ENCODE results near the gene C10orf105.

C10orf105 gene

DNA sequence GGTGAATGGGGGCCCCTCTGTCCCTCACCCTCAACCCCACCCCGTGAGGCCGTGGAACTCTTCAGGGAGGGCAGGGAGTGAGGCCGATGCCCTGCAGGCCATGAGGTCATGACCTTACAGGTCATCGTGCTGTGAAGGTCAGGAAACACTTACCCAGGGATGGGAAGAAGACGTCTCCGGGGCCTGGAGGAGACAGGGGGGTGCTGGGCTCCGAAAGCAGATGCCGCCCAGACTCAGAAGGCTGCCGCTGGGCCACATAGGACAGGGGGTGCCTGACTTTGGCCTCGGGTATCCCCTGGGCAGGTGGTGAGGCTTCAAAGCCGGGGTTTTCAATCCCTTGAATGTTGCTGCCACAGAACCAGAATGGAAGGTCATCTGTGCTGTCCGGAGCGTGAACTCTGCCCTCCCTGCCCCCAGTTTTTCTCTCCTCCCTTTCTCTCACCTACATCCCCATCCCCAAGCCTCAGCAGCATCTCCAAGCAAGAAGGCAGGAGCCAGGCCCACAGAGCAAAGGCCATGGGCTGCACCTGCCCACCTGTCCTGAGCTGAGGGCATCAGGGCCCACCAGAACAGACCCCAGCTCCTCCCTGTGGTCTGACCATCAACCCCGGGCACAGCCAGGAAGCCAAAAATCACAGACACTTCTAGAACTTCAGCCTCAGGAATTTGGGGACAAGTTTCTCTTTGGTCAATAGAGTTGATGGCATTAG is 32.1 kb upstream of the C10orf105 start:
- no peak for DNase-seq (ENCODE audit: low spot score)

DNA sequence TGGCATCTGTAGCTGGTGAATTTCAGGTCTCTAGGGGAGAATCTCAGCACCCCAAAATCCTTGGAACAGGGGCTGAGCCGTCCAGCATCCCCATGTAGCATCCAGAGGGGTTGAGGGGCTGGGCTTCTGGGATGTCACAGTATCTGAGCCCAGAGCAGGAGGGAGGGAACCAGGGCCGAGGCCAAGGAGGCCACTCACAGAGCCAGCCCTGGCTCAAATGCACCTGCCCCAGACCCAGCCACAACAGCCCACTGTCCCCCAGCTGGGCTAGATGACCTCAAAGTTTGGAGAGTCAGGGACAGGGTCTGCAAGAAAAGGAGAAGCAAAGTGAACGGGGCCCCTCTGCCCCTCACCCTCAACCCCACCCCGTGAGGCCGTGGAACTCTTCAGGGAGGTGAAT is 31.4 kb upstream of the C10orf105 start:
- no peak for DNase-seq (ENCODE audit: low spot score)

DNA sequence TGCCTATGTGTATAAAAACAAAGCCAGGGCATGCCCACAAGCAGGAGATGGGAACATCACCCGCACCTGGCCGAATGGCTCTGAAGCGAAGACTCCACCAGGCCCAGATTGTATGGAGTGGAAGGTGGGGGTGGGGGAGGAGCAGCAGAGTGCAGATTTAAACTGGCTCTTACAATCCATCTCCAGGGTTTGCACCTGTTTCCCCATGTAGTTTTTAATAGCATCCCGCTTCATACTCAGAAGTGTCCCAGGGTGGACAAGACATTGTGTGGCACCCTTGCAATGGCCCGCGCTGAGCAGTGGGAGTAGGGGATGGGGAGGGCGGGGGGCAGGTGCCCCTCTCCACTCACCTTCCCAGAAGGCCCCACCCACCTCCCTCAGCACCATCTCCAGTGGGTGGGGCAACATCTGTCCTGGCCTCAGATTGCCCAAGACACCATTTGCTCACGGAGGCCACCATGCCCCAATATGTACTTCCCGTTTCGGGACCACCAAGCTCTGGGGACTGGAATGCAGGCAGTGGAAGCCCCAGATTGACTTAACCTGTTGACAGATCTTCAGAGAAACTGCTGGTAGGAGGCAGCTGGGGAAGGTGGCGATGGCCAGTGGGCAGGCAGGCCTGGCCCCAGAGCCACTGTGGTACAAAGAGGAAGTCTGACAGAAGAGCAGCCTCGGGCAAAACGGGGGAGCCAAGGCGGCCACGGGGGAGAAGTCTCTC is 30.7 kb upstream of the C10orf105 start:
- no peak for DNase-seq (ENCODE audit: low spot score)

DNA sequence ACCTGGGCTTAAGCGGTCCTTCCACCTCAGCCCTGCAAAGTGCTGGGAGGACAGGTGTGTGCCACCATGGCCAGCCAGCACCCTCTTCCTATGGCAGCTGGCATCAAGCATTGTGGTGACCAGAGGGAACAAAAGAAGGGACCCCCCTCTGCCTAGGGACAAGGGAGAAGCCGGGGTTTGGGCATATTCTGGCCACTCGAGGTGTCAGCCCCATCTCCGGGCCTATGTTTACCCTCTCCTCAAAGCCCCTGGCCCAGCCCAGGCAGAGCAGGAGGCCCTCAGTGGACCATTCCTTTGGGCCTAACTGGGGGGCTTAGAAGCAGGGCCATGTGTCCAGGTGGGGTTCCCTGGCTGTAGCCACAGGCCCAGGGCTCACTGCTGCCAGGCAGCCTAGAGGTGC is 29.8 kb upstream of the C10orf105 start:
- DNase-seq (ENCODE audit: low spot score): no peak

DNA sequence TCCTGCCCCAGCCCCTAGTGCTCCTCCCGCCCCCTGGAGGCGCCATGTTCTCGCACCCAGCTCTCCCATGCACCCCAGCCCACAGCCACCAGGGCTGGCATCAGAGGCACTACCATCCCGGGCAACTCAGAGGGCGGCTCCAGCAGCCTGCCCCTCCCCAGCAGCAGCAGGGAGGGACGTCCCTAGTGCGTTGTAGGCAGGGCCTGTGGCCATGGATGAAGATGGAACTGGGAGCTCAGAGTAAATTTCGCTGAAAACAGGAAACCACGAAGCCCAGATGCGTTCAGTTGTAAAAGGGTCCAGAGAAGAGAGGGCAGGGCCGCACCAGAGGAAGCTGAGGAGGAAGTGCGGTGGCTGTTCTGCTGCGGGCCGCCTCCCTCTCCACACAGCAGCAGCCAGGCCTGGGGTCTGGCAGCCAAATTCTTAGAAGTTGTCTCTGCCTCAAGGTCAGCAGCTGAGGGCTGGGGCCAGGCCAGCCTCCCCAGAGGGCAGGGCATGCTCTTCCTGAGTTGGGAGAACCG is 29.2 kb upstream of the C10orf105 start:
- DNase-seq (ENCODE audit: low spot score): no peak

DNA sequence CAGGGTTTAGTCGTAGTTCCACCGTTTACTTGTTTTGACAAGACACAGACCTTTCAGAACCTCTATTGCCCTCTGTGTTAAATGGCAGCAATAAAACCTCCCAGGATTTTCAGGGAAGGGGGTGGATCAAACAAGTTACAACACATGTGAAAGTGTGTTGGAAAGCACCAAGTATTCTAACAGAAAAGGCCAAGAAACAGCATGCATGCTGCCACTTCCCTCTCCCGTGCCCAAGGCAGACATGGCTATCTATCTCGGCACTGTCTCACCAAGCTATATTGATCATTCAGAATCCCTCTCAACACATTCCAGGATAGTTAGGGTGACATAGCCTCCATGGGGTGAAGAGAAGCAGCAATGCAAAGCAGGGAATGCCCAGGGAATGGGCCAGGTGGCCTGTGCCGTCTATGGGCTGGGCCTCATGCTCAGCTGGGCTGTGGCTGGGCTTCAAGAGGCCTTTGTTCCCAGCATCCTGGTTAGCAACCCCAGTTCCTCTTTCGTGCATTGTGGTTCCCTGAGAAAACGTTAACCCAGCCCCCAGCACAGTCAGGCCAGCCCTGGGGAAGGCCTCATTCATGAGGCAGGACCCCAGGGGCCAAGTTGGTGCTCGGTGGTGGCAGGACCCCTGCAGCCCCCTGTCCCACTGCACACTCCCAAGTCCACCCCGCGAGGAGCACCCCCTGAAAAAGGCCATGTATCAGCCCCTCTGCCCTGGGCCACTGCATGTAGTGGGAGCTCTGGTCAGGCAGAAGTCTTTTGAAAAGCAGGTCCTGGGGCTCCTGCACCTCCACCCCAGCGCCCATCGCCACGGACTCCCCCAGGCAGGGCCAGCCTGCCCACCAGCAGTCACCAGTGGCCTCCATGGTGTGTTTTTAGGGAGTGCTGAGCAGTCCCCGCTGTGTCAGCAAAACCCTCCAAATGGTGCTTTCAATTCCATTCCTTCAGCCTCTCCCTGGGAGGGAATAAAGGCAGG is 28.3 kb upstream of the C10orf105 start:
- no peak for DNase-seq (ENCODE audit: low spot score)

DNA sequence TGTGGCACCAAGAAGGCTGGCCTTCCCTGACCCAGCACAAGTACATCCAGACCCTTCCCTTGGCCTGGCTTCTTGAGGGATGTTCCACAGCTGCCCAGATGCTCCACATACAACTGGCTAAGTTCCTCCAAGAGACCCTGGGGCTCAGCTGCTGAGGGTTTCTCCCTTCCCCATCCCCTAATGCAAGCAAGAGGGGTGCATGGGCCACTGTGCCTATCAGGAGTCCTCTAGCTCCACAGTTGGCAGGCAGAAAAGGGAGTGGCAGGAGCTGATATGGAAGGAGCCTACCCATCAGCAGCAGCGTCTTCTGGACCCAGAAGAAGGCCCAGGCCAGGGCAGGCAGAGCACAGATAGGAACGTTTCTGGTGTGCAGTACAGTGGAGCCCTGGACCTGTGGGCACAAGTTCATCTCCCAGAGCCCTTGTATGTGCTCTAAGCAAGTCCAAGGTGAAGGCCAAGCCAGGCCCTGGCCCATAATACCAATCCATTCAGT is 27.5 kb upstream of the C10orf105 start:
- DNase-seq (ENCODE audit: low spot score): no peak

DNA sequence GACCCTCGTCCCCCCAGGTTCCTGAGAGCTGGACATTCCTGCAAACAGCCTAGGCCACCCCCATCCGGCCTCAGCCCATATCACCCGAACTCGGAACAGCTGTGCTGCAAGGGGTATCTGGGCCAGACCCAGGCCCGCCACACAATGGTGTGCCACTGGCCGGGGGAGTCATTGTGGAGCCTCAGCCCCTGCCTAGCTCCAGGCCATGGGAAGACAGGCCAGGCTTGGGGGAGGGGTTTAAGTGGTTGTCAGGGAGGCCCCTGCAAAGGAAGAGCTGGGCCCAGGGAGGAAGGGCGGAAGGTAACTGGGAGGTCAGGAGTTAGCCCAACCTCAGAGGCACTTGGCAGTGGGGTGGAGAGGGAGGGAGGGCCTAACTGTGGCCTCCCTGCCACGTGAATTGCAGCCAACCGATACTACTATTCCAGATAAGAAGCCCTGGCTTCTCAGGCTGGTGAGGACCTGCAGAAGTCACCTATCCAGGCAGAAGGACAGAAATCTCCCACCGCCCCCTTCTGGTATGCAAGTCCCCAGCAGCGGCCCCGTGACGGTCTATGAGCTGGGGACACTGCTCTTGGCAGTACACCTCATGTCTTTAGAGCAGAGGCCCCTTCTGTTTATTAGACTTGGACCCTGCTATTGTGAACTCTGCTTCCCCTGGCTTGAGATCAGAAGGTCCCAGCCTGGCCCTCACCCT is 26.9 kb upstream of the C10orf105 start:
- DNase-seq (ENCODE audit: low spot score): no peak

DNA sequence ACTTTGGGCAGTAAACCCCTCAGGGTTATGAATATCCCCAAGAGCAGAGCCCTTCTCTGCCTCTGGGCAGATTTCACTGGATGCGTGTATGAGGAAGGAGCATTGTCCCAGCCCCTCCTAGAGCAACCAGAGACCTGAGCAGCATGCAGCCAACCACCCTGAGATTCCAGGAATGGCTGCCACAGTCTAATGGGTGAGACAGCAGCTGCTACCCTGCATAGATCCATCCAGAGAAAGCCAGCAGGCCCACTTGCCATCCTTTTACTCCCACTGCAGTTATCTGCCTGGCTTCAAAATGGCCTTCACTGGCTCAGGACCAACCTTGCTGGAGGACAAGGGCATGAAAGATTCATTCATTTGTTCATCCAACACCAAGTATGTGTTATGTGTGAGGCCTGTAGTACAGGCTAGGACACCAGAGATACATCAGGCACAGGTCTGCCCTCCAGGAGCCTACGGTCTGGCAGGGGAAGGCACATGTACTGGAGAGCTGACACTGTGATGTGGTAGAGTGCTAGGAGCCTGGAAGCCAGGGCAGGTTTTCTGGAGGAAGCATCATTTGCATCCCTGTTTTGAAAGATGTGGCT is 26.2 kb upstream of the C10orf105 start:
- DNase-seq (ENCODE audit: low spot score): no peak

DNA sequence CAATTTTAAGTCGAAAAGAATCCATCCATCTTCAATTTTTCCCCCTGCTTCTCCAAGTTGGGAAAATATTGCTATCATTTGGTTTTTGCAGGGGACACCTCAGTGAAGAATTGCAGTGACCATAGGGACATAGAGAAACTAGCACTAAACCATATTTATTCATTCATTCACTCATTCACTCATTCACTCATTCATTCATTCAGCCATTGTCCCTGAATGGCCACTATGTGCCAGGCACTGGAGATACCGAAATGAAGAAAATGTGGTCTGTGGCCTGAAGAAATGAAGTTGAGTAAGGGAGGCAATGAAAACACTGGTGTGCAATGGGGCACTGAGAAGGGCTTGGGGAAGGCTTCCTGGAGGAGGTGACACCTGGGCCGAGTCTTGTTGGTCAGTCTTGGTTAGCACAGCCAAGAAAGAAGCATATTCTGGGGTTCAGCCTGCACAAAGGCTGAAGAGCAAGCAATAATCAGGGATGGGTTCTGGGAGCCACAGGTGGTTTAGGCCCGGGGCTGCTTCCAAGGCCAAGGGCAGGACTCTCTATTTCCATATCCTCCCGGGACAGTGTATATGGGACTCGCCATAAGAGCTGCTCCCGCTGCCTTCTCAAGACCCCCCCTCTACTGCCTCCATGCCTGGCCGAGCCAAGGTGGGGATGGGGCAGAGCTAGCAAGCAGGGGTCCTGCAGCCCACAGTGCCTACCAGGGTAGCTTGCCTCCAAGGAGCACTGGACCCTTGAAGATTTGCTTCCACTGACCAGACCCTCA is 25.5 kb upstream of the C10orf105 start:
- no peak for DNase-seq (ENCODE audit: low spot score)

DNA sequence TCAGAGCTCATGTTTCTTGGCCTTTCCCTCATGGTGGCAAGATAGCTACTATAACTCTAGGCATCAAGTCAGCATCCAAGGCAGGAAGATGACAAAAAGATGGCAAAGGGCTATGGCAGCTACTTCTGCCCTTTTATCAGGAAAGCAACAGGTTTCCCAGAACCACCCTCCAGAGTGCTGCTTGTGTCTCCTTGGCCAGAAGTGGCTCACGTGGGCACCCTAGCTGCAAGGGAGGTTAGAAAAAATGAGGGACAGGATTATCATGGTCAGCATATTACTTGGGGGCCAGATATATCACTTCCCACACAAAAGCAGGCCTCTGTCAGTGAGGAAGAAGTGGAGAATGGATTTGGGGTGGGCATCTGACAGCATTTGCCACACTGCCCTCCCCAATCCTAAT is 24.3 kb upstream of the C10orf105 start:
- no peak for DNase-seq (ENCODE audit: low spot score)

DNA sequence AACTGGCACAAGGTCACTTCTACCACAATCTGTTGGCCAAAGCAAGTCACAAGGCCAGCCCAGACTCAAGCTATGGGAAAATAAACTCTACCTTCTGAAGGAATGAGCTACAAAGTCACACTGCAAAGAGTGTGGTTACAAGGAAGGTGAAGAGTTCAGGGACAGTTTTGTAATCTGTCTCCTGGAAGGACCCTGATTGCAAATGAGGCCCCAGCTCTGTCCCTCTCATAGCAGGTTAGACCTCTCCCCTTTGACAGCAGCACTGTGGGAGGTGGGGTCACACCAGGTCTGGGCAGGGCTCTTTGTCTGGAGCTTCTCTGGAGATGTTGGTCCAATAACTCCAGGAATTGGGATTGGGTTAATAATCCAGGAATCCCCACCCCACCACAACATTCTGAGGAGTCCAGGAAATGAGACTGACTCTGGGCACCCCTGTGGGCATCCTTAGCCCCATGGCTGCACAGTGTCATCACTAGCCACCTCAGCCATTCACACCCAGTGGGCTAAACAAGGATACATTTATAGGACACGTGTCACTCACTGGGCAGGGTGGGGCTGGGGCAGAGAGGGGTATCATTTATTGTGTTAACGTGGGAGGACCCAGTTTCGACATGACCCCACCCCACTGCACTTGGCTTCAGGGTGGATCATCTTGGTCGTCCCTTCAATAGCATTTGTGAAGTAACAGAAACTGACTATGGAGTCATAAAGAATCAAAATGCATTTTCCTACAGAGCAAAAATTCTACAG is 23.7 kb upstream of the C10orf105 start:
- DNase-seq (ENCODE audit: low spot score): no peak

DNA sequence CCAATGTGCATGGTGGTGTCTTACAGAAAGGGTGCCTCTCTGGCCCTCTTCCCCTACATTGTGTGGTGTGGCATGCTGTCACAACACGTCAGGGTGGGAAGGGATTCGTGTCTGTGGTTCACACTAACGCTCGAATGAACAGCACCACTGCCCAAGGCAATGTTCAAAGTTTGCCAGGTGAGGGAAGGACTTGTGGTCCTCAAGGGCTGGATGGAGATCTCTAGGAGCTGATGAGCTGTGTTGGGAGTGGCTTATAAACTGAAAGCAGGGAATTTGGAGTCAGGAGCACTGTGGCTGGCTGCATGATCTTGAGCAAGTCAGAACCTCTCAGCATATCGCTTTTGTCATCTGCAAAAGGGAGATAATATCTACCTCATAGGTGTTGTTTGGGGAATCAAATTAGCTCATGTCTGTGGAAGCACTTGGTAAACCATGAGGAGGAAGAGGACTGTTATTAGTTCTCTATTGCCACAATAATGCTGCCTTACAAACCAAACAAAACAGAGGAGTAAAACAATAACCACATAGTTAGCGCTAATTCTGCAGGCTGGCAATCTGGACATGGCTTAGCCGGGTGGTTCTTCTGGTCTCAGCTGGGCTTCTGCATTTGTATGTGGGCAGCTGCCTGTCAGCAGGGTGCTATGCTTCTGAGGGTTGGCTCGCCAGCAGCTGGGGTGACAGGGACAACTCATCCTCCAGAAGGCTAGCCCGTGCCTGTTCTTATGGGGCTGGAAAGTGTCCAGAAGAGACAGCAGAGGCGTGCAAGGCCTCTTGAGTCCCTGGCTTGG is 22.9 kb upstream of the C10orf105 start:
- no peak for DNase-seq (ENCODE audit: low spot score)

DNA sequence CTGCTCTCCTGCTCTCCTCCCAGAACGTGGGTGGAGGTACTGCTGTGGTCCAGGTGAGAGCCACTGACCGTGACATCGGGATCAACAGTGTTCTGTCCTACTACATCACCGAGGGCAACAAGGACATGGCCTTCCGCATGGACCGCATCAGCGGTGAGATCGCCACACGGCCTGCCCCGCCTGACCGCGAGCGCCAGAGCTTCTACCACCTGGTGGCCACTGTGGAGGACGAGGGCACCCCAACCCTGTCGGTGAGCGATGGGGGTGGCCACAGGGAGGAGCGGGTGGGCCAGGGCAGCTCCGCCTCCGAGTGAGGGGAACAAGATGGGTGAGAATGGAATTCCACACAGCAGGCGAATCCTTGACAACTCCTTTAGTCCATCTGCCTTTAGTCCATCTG is 22.1 kb upstream of the C10orf105 start:
- DNase-seq (ENCODE audit: low spot score): no peak

DNA sequence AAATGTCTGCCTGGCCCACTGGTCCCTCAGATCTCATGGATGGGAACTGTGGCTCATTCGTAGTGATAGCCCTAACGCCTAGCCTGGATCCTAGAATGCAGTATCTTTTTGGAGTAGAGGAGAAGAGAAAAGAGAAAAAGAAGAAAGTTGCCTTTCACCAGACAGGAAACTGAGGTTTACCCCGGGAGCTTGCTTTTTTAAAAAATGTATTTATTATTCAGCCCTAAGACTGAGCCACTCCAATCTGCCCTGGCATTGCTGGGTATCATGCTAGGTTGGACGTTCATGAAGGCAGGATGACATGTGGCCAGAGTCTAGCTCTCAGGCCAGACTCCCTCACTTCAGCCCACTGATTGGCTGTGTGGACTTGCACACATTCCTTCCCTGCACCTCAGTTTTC is 21.5 kb upstream of the C10orf105 start:
- DNase-seq (ENCODE audit: low spot score): no peak

DNA sequence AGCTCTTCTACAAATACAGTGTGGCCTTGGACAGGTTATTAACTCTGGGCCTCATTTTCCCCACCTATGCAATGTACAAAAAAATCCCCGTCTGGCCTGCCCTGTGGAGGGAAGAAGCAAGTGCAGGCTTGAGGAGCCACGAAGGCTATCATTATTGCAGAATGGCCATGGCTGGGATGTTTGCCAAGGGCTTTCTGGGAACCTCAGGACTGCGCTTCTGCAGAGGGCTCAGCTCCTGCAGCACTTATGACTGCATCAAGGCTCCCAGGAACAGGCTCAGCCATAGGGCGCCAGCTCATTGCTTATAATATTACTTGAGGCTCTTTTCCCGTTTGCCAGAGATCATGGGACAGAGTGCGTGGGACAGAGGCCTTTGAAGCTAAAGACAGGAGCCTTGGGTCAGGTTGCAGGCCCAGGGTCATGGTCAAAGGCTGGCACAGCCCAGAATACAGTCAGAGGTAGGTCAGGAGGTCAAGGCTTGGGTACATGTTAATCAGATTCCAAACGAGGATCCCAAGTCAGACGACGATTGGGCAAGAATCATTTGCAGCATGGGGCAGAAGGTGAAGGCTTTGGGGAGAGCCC is 20.6 kb upstream of the C10orf105 start:
- DNase-seq (ENCODE audit: low spot score): peak; percentile 67

DNA sequence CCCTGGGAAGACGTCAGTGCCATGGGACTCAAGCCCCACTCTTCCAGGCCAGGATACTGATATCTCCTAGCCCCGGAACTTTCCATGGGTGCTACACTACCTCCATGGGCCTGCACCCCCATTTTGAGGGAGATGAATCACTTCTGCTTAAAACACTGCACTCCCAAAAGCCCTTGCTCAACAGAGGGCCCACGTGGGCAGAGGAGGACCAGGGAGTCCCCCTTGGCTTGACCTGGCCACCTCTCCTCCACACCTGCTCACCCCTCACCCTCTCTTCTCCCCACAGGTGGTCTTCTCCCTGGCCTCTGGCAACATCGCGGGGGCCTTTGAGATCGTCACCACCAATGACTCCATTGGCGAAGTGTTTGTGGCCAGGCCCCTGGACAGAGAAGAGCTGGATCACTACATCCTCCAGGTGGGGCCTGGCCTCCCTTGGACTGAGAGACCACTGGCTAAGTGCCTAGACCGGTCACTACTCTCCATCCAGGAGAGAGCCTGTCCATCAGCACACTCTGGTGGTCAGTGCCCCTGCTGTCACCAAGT is 19.9 kb upstream of the C10orf105 start:
- no peak for DNase-seq (ENCODE audit: low spot score)

DNA sequence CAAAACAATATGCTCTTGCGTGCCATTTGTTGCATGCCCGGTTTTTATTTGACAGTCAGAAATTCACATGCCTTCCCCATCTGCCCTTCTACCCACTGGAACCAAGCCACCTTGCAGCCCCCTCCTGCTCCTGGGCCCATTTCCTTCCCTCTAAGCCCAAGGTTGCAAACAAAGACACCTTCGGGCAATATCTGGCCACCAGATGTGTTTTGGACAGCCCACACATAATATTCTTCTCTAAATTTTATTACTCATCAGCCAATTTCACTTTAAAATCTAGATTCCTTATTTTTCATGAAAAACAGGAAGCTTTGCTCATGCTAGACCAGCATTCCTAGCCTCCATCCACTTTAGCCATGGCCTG is 18.2 kb upstream of the C10orf105 start:
- no peak for DNase-seq (ENCODE audit: low spot score)
